HCT116 (cell line): ENCODE data around the gene RBM19. TPM values are rescaled to one million over a fixed set of nuclear protein-coding genes. Genes with fewer than 3 reads are reported as not detected.

Source experiments
- ATAC-seq: fragments of 200-7000 bp; cut with Tn5 transposase; 2 replicates; pipeline ENCODE4 v1.9.1; 2020; ENCODE audit warnings: mild to moderate bottlenecking, moderate library complexity
- BruUV-seq: library from RNA; stranded (reverse); fragments of 400-500 nt; replicated peaks from 2 replicates; lab custom pipeline; 2021; lab: Mats Ljungman, UMichigan
- CTCF ChIA-PET: fragments of 300-600 bp; sonication (Branson Sonifier 250); formaldehyde crosslinking; loops from one replicate; lab custom pipeline; 2021; ENCODE audit warnings: antibody characterized with exemption; lab: Charles Lee
- POLR2A ChIA-PET: fragments of 300-600, 350-600 bp; sonication (Branson Sonifier 250); formaldehyde crosslinking; loops from one replicate; lab custom pipeline; 2021; ENCODE audit warnings: antibody characterized with exemption; lab: Charles Lee
- RAD21 ChIA-PET, 2 experiments: fragments of 300-600 bp; sonication (Branson Sonifier 250); formaldehyde crosslinking; loops; one replicate each; lab custom pipeline; 2023; ENCODE audit warnings: low total read pairs in 2 of 2; ENCODE audit not compliant: uncharacterized antibody in 2 of 2, unreplicated experiment in 2 of 2, low non-redundant PET in 1 of 2; lab: Charles Lee
- DNase-seq: peaks from one replicate; pipeline ENCODE4 v3.0.0-alpha.2; 2010; ENCODE audit warnings: low read depth, low spot score
- H2AFZ ChIP-seq: fragments of 200-600 bp; shearing (Covaris generic), sonication (generic); 2 replicates; pipeline ENCODE4 v1.6.1; 2017; ENCODE audit warnings: low read depth, mixed run types, mixed read lengths, antibody characterized with exemption, low read length; ENCODE audit not compliant: poor library complexity, severe bottlenecking
- H3K27ac ChIP-seq: 2 replicates; pipeline ENCODE4 v1.5.1; 2012; ENCODE audit warnings: low read depth, low read length
- H3K27me3 ChIP-seq: fragments of 200-600 bp; sonication (generic); 2 replicates; pipeline ENCODE4 v1.6.1; 2016; ENCODE audit warnings: mixed run types, low read length, mixed read lengths; ENCODE audit not compliant: insufficient read depth
- H3K36me3 ChIP-seq, 2 experiments: fragments of 200-500 bp in 1 of 2; fragments of 200-600 bp in 1 of 2; sonication (Bioruptor generic) in 1 of 2; sonication (generic) in 1 of 2; 2 replicates each; pipeline versions ENCODE4 v1.5.1 to v1.6.1; 2014 to 2016; ENCODE audit warnings: low read length in 2 of 2, inconsistent platforms in 1 of 2, mixed read lengths in 1 of 2, mixed run types in 1 of 2; ENCODE audit not compliant: insufficient read depth in 2 of 2, control insufficient read depth in 1 of 2
- H3K4me1 ChIP-seq, 2 experiments: fragments of 200-600 bp in 1 of 2; sonication (generic) in 1 of 2; 2 replicates each; pipeline versions ENCODE4 v1.5.1 to v1.6.1; 2012 to 2017; ENCODE audit warnings: low read length in 2 of 2, inconsistent platforms in 1 of 2, mild to moderate bottlenecking in 1 of 2, mixed read lengths in 1 of 2, mixed run types in 1 of 2, moderate library complexity in 1 of 2; ENCODE audit not compliant: insufficient read depth in 2 of 2, control insufficient read depth in 1 of 2
- H3K4me2 ChIP-seq: fragments of 200-600 bp; sonication (generic); 2 replicates; pipeline ENCODE4 v1.6.1; 2017; ENCODE audit warnings: mixed run types, low read length, mixed read lengths
- H3K4me3 ChIP-seq, 2 experiments: fragments of 200-600 bp in 1 of 2; sonication (generic) in 1 of 2; replicated peaks in 1 of 2; 2 replicates each; pipeline ENCODE4 v1.5.1; 2011 to 2016; ENCODE audit warnings: low read length in 2 of 2, control low read depth in 1 of 2, low read depth in 1 of 2, mild to moderate bottlenecking in 1 of 2, mixed read lengths in 1 of 2, mixed run types in 1 of 2
- H3K79me2 ChIP-seq: fragments of 200-600 bp; sonication (generic); 2 replicates; pipeline ENCODE4 v1.6.1; 2017; ENCODE audit warnings: mild to moderate bottlenecking, mixed run types, low read length, moderate library complexity, mixed read lengths; ENCODE audit not compliant: insufficient read depth
- H3K9ac ChIP-seq: fragments of 200-600 bp; sonication (generic); 2 replicates; pipeline ENCODE4 v1.6.1; 2016; ENCODE audit warnings: low read length, mixed read lengths
- H3K9me2 ChIP-seq: fragments of 200-600 bp; sonication (generic), shearing (Covaris generic); 2 replicates; pipeline ENCODE4 v1.6.1; 2017; ENCODE audit warnings: mixed run types, mild to moderate bottlenecking, moderate library complexity; ENCODE audit not compliant: insufficient read depth
- H3K9me3 ChIP-seq, 2 experiments: fragments of 200-500 bp in 1 of 2; fragments of 200-600 bp in 1 of 2; sonication (Bioruptor generic) in 1 of 2; sonication (generic) in 1 of 2; 2 replicates each; pipeline ENCODE4 v1.6.1; 2014 to 2017; ENCODE audit warnings: low read length in 2 of 2, mixed read lengths in 2 of 2, inconsistent platforms in 1 of 2, low read depth in 1 of 2, mild to moderate bottlenecking in 1 of 2, mixed run types in 1 of 2, moderate library complexity in 1 of 2; ENCODE audit not compliant: control insufficient read depth in 1 of 2, insufficient read depth in 1 of 2
- H4K20me1 ChIP-seq: fragments of 200-600 bp; sonication (generic), shearing (Covaris generic); 2 replicates; pipeline ENCODE4 v1.6.1; 2017; ENCODE audit warnings: mixed run types, mild to moderate bottlenecking, moderate library complexity; ENCODE audit not compliant: insufficient read depth
- CBX3 ChIP-seq: IDR thresholded peaks from 2 replicates; pipeline ENCODE4 v1.6.1; 2012; ENCODE audit warnings: low read depth
- CTCF ChIP-seq, 3 experiments: fragments of 200-600 bp in 1 of 3; sonication (generic) in 1 of 3; IDR thresholded peaks in 2 of 3; conservative IDR thresholded peaks in 1 of 3; 2 replicates each; pipeline ENCODE4 v1.5.1; 2012 to 2017; ENCODE audit warnings: low read depth in 2 of 3, low read length in 2 of 3, antibody characterized with exemption in 1 of 3, borderline replicate concordance in 1 of 3, control low read depth in 1 of 3, mild to moderate bottlenecking in 1 of 3, mixed read lengths in 1 of 3, mixed run types in 1 of 3, moderate library complexity in 1 of 3; ENCODE audit not compliant: insufficient read depth in 1 of 3
- EGR1 ChIP-seq: IDR thresholded peaks from 2 replicates; pipeline ENCODE4 v1.6.1; 2012; ENCODE audit warnings: low read depth
- ELF1 ChIP-seq: IDR thresholded peaks from 2 replicates; pipeline ENCODE4 v1.6.1; 2012; ENCODE audit warnings: low read depth, borderline replicate concordance
- EZH2 ChIP-seq: fragments of 200-600 bp; sonication (generic); IDR thresholded peaks from 2 replicates; pipeline ENCODE4 v1.6.1; 2017; ENCODE audit warnings: antibody characterized with exemption, mixed run types
- FOSL1 ChIP-seq: IDR thresholded peaks from 2 replicates; pipeline ENCODE4 v1.6.1; 2012; ENCODE audit warnings: low read depth
- JUND ChIP-seq: IDR thresholded peaks from 2 replicates; pipeline ENCODE4 v1.6.1; 2012
- POLR2A ChIP-seq: IDR thresholded peaks from 2 replicates; pipeline ENCODE4 v1.7.0; 2011; ENCODE audit warnings: borderline replicate concordance; ENCODE audit not compliant: insufficient read depth, insufficient read length; ENCODE audit errors: extremely low read depth
- POLR2AphosphoS5 ChIP-seq: IDR thresholded peaks from 2 replicates; pipeline ENCODE4 v1.6.1; 2011; ENCODE audit warnings: mild to moderate bottlenecking, low read depth, low read length, moderate library complexity
- RAD21 ChIP-seq: IDR thresholded peaks from 2 replicates; pipeline ENCODE4 v1.6.1; 2012; ENCODE audit warnings: low read depth, mild to moderate bottlenecking
- REST ChIP-seq: IDR thresholded peaks from 2 replicates; pipeline ENCODE4 v1.6.1; 2012; ENCODE audit warnings: low read depth
- SIN3A ChIP-seq: IDR thresholded peaks from 2 replicates; pipeline ENCODE4 v1.6.1; 2012; ENCODE audit warnings: low read depth
- SP1 ChIP-seq: IDR thresholded peaks from 2 replicates; pipeline ENCODE4 v1.6.1; 2012; ENCODE audit warnings: low read depth
- SRF ChIP-seq: IDR thresholded peaks from 2 replicates; pipeline ENCODE4 v1.6.1; 2012; ENCODE audit warnings: low read depth
- TCF7L2 ChIP-seq: IDR thresholded peaks from 2 replicates; pipeline ENCODE4 v1.7.0; 2011; ENCODE audit warnings: borderline replicate concordance, inconsistent platforms; ENCODE audit not compliant: insufficient read depth, insufficient read length; ENCODE audit errors: extremely low read depth
- YY1 ChIP-seq: IDR thresholded peaks from 2 replicates; pipeline ENCODE4 v1.6.1; 2011; ENCODE audit warnings: low read length, low read depth, moderate library complexity, mild to moderate bottlenecking; ENCODE audit not compliant: insufficient replicate concordance; ENCODE audit errors: extremely low read depth
- ZFX ChIP-seq: fragments of 450-650 bp; IDR thresholded peaks from 2 replicates; pipeline ENCODE4 v1.6.1; 2017
- intact Hi-C: fragments of 100-400 bp; cut with micrococcal nuclease; formaldehyde crosslinking; loops from 2 replicates; pipeline ENCODE4 v1.10.0; 2022
- total RNA-seq: library from RNA; stranded (reverse); gene quantifications from one replicate; pipeline ENCODE4 v1.2.1, GENCODE V29; 2021; ENCODE audit not compliant: unreplicated experiment
- TF ChIP-seq, protein P1 (sequence below): IDR thresholded peaks from 2 replicates; pipeline ENCODE4 v1.6.1; 2012
- TF ChIP-seq, protein P2 (sequence below): IDR thresholded peaks from 2 replicates; pipeline ENCODE4 v1.6.1; 2012

RBM19 gene
- total RNA-seq, 1 experiment from 2014 or later = 30.7 TPM

- Histone ChIP-seq H3K9ac (no peak overlapping the region), H3K9me3 (no peaks in the 10 kb centered on the region), H3K9me2 (no peaks in the 10 kb centered on the region), H3K4me1 (no peaks in the 10 kb centered on the region), H3K27me3 (no peaks in the 10 kb centered on the region), H2AFZ (no peak overlapping the region), H3K4me3 (no peak overlapping the region), H3K36me3 (peaks cover 32 to 39% of the 10 kb centered on the region in 2 experiments; a peak in 3 of 4 replicates), H4K20me1 (no peaks in the 10 kb centered on the region), H3K4me2 (no peak overlapping the region), H3K79me2 (peaks cover 11% of the 10 kb centered on the region), H3K27ac (no peak overlapping the region)
- ChIA-PET CTCF (no interaction called here), RAD21 (no interaction called here), POLR2A (no interaction called here)
- no TSS peak for BruUV-seq
- TF ChIP-seq SIN3A (no peak), RAD21 (no peak), CBX3 (no peak), TCF7L2 (no peak), POLR2A (no peak), SRF (no peak), POLR2AphosphoS5 (no peak), CTCF (IDR thresholded peaks at IDR 0.05 in 2 of 3, conservative IDR thresholded peaks at IDR 0.05 in 1 of 3; ENCODE audit: borderline replicate concordance in 1 of 3, insufficient read depth in 1 of 3, low read depth in 2 of 3, low read length in 2 of 3) (no peak), JUND (no peak), FOSL1 (no peak), REST (no peak), YY1 (no peak), SP1 (no peak), EZH2 (no peak), ZFX (no peak), EGR1 (no peak), ELF1 (no peak)
- TF ChIP-seq, protein P1, sequence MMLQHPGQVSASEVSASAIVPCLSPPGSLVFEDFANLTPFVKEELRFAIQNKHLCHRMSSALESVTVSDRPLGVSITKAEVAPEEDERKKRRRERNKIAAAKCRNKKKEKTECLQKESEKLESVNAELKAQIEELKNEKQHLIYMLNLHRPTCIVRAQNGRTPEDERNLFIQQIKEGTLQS = no peak
- TF ChIP-seq, protein P2, sequence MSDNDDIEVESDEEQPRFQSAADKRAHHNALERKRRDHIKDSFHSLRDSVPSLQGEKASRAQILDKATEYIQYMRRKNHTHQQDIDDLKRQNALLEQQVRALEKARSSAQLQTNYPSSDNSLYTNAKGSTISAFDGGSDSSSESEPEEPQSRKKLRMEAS = no peak
- intact Hi-C loops = no loop called here
- ATAC-seq (no peak), DNase-seq (no peak)
Observed at GRCh38 chr12:113959096-113959495, 7.0 kb downstream of the RBM19 start.
